AG09319 (cell line): ENCODE results near the gene KIAA0319L.
A peak's percentile ranks its signal among the peaks of the same experiment; 100 is the strongest.

Experiments
- DNase-seq: peaks from one replicate; pipeline ENCODE4 v3.0.0-alpha.2; 2010; ENCODE audit warnings: low read depth; ENCODE audit errors: extremely low read depth
- CTCF ChIP-seq: IDR thresholded peaks from 2 replicates; pipeline ENCODE4 v1.5.1; 2011; ENCODE audit warnings: low read depth, mild to moderate bottlenecking, inconsistent platforms, low read length, moderate library complexity

KIAA0319L gene

GRCh38 chr1:35555601-35556477 is 1.4 kb downstream of the KIAA0319L start:
- no peak for DNase-seq
- TF ChIP-seq CTCF, result no peak

GRCh38 chr1:35555212-35555584 is 2.0 kb downstream of the KIAA0319L start:
- no peak for DNase-seq
- TF ChIP-seq CTCF, result no peak

GRCh38 chr1:35554266-35555211 is 2.7 kb downstream of the KIAA0319L start:
- no peak for DNase-seq
- no peak for TF ChIP-seq CTCF

GRCh38 chr1:35553851-35554250 is 3.4 kb downstream of the KIAA0319L start:
- DNase-seq, result no peak
- no peak for TF ChIP-seq CTCF

GRCh38 chr1:35546614-35547013 is 10.6 kb downstream of the KIAA0319L start:
- no peak for DNase-seq
- no peak for TF ChIP-seq CTCF

GRCh38 chr1:35544976-35545375 is 12.2 kb downstream of the KIAA0319L start:
- DNase-seq, result no peak
- TF ChIP-seq CTCF, result peak; percentile 32

- DNase-seq, result no peak
Observed at GRCh38 chr1:35539824-35540261, 17.4 kb downstream of the KIAA0319L start.

More at GRCh38 chr1:35539824-35540261, 17.4 kb downstream of the KIAA0319L start:
- no peak for TF ChIP-seq CTCF
